Liver (tissue), 3 donors: ENCODE data around the gene VEZF1.

Source experiments
- FOXA2 ChIP-seq: IDR thresholded peaks from 2 replicates; pipeline ENCODE4 v1.6.1; 2016; ENCODE audit warnings: antibody characterized with exemption
- GABPA ChIP-seq, 2 donors: IDR thresholded peaks in 1 of 2; conservative IDR thresholded peaks in 1 of 2; 2 replicates each; pipeline ENCODE4 v1.6.1; 2016; ENCODE audit warnings: antibody characterized with exemption in 2 of 2, mild to moderate bottlenecking in 1 of 2, moderate library complexity in 1 of 2
- JUND ChIP-seq, 2 donors: IDR thresholded peaks; 2 replicates each; pipeline ENCODE4 v1.6.1; 2016; ENCODE audit warnings: antibody characterized with exemption in 2 of 2
- REST ChIP-seq: IDR thresholded peaks from 2 replicates; pipeline ENCODE4 v1.6.1; 2016; ENCODE audit warnings: antibody characterized with exemption, mild to moderate bottlenecking
- RXRA ChIP-seq, 2 donors: IDR thresholded peaks; 2 replicates each; pipeline ENCODE4 v1.6.1; 2017 to 2018; ENCODE audit warnings: antibody characterized with exemption in 2 of 2, mild to moderate bottlenecking in 1 of 2
- TF ChIP-seq, protein P1 (sequence below): fragments of 150-350 bp; IDR thresholded peaks from 2 replicates; pipeline ENCODE4 v1.5.1; 2017; ENCODE audit warnings: improper control_type of control experiment, low read depth, low read length; ENCODE audit not compliant: missing input control
- TF ChIP-seq, protein P2 (sequence below): IDR thresholded peaks from 2 replicates; pipeline ENCODE4 v1.6.1; 2016; ENCODE audit warnings: antibody characterized with exemption
- donor health status: healthy.
- donor health status: healthy.

DNA sequence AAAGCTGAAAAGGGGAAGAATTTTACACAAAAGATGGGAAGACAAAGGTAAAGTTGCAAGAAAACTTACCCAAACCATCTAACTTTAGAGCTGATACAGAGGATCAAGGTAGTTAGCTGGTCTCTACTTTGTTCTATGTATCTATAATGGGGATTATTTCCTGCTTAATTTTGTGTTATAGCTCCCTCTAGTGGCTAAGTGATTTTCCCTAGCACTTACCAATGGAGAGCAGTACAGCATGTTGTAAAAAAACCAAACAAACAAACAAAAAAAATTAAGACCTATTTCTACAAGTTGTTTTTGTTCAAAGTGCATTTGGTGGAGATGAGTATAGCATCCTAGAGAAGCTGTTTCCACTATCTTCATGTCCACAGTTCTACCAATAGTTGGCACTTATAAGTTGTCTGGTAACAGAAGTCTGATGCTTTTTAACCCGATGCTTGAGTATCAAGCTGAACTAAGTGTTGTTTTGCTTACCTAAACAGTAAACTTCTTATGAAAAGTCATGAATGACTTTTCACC, 11.5 kb upstream of the VEZF1 start:
- TF ChIP-seq REST = no peak
- TF ChIP-seq, protein P1, sequence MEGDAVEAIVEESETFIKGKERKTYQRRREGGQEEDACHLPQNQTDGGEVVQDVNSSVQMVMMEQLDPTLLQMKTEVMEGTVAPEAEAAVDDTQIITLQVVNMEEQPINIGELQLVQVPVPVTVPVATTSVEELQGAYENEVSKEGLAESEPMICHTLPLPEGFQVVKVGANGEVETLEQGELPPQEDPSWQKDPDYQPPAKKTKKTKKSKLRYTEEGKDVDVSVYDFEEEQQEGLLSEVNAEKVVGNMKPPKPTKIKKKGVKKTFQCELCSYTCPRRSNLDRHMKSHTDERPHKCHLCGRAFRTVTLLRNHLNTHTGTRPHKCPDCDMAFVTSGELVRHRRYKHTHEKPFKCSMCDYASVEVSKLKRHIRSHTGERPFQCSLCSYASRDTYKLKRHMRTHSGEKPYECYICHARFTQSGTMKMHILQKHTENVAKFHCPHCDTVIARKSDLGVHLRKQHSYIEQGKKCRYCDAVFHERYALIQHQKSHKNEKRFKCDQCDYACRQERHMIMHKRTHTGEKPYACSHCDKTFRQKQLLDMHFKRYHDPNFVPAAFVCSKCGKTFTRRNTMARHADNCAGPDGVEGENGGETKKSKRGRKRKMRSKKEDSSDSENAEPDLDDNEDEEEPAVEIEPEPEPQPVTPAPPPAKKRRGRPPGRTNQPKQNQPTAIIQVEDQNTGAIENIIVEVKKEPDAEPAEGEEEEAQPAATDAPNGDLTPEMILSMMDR = peak; percentile 82
- TF ChIP-seq FOXA2 = no peak
- no peak for TF ChIP-seq JUND (IDR thresholded peaks at IDR 0.05)
- TF ChIP-seq GABPA (IDR thresholded peaks at IDR 0.05 in 1 of 2, conservative IDR thresholded peaks at IDR 0.05 in 1 of 2) = no peak
- TF ChIP-seq RXRA (IDR thresholded peaks at IDR 0.05) = no peak
- TF ChIP-seq, protein P2, sequence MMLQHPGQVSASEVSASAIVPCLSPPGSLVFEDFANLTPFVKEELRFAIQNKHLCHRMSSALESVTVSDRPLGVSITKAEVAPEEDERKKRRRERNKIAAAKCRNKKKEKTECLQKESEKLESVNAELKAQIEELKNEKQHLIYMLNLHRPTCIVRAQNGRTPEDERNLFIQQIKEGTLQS = no peak
